SH-SY5Y (cell line): ENCODE data around the gene ATP4A.

Experiments
- GATA2 ChIP-seq: IDR thresholded peaks from 2 replicates; pipeline ENCODE4 v1.6.1; 2011; ENCODE audit warnings: mild to moderate bottlenecking, low read depth, low read length
- GATA3 ChIP-seq: IDR thresholded peaks from 2 replicates; pipeline ENCODE4 v1.6.1; 2011; ENCODE audit warnings: low read depth, mild to moderate bottlenecking, low read length, moderate library complexity

ATP4A gene

DNA sequence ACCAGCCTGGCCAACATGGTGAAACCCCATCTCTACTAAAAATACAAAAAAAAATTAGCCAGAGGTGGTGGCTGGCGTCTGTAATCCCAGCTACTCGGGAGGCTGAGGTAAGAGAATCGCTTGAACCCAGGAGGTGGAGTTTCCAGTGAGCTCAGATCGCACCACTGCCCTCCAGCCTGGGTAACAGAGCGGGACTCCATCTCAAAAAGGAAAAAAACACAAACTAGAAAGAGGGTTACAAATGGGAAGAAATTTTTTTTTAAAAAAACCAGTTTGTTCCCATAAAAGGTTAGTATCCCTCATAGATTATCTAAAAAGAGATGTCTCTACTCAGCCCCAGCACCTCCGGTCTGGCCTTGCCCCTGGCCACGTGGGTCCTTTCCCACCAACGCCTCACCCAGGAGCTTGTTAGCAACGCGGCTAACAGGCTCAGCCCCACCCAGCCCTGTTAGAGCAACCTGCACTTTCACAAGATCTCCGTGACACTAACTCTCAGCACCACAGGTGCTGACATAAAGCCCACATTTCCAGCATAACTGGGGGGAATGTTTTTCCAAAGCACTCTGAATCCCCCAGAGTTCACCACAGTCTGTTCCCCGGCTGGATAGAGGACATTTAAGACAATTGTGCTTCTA lies 54.3 kb downstream of the ATP4A start:
- TF ChIP-seq GATA2 (no peak), GATA3 (no peak)

DNA sequence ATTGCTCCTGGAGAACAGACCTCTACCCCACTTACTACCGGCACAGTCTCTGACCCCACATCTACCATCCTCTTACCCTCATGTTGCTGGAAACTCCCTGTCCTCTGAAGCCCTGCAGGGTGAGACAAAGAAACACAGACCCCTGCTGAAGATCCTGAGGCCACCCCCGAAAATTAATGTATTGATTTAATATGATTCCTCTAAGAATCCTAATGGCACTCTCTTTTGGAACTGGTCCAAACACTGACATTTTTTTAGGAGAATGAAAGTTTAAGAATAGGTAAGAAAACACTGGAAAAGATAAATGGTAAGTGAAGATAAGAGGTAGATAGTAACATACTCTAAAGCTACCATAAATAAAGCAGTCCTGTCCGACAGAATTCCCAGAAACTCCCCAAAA lies 55.3 kb downstream of the ATP4A start:
- TF ChIP-seq GATA3 (no peak), GATA2 (no peak)

DNA sequence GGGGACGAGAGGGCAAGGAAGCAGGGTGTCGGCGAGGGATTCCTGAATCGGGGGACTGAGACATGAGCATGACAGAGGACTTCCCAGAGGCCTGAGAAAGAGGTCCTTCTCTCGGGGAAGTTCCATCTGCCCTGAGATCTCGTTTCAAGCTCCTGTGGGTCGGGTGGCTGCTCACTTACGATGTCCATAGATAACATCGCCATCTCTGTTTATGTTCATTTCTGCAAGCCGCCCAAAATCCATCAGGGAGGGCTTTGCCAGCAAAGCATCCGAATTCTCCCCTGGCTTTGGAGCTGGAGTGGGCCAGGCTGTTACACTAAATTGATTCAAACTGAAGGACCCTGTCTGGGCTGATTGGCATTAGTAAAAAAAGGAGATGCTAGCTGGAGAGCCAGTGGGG lies 55.9 kb downstream of the ATP4A start:
- TF ChIP-seq GATA2 (no peak), GATA3 (no peak)

DNA sequence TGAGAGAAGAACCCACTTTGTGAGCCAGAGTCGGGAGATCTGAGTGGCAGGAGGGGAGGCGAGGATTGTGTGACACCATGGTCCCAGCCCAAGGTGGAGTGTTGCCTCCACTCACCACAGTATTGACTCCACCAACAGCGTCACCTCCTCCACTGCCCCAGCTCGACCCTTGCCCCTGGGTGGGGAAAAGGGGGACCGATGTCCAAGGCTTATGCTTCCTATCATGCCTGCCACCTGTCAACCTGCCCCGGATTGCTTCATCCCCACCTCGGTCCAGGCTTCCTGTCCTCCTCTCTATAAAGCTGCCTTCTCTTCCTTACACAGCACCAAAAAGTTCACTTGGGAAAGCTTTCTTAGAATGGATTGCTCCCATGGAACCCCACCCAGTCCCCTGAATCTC lies 57.4 kb downstream of the ATP4A start:
- TF ChIP-seq GATA2, result no peak
- no peak for TF ChIP-seq GATA3

DNA sequence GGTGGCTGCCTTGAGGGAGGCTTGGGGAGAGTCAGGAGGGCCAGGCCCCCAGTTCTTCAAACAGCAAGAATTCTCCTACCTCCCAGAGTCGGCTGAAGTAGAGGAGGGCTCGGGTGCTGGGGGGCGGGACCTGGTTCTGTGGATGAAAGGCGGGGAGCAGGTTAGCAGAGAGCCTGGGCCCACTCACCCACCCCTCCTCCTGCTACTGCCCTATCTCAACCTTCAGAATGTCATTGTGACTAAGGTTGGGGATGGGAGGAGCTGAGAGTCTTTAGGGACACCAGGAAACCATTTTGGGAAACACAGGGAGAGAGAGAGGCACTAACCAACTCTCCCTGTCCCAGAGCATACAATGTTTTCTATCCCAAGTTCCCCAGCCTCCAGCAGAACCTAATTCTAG lies 60.7 kb downstream of the ATP4A start:
- no peak for TF ChIP-seq GATA3
- TF ChIP-seq GATA2, result no peak

DNA sequence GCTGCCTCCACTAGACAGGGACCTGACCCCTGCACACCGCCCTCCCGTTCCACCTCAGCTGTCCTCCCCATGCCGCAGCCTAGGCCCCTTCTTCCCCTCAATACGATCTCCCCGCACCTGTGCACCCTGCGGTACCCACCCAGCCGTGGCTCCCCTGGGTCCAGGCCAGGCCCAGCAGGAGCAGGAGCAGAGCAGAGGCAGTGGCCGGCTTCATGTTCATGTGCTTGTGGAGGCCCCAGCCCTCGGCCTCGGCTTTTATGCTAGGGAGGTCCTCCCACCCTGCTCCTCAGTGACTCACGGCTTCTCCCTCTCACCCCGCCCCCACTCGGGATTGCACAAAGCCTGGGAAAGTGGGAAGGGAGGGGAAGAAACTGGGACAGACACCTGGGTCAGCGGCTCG lies 61.8 kb downstream of the ATP4A start:
- TF ChIP-seq GATA3 (no peak), GATA2 (no peak)

DNA sequence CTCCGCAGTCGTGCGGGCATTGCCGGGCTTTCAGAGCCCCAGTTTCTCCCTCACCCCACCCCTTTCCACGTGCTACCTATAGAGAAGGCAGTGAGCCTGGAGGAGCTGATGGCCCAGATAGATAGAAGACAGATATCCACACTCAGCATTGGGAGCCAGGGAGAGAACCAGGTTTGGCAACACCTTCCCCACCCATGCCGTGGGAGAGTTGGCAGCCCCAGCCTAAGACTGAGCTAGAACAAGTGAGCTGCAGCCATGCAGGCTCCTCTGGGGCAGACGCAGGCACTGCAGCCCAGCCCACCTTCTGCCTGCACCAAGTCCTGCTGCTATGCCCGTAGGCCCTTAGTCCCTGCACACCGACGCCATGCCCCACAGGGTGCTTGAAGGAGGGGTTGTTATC lies 62.8 kb downstream of the ATP4A start:
- no peak for TF ChIP-seq GATA2
- TF ChIP-seq GATA3, result no peak
